ENCODE measurements around the gene KANSL3.

DNA sequence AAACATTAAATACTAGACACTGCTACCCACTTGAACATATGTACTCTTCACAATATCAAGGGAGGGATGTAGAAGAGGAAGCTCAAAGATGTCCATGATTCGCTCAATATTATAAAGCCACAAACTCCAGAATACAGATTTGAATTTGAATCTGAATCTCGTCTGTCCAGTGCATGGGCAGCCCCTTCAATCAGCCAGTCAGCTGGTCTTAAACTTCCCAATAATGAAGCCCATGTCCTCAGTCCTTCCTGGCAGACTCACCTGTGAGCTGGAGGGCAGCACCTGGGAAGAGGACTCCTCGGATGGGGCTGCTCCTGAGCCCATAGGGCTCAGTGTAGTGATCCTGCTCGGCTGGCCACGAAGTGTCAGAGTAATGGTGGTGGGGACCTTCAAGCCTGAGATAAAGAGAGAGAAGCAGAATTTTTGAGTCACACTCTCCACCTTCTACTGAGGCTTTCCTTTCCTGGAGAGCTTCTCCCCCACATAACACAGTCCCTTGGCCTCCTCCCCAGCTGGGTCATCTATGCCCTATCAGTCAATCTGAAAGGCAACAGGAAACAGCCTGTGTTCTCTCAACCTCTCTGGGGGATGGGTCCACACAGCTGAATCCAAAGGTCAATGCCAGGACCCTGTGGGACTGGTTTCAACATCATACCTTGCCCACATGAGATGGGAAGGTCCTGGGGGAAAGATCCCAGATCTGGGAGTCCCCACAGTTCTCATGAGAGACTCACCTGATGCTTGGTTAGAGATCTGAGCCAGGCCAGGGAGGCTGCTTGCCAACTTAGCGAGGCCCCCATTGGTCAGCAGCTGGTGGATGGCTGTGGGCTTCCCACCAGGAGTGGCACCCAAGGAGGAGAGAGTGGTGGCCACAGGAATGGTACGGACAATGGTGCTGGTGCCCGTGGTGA is 36.5 kb downstream of the KANSL3 start:
- TF ChIP-seq EZH2phosphoT487 (IDR thresholded peaks at IDR 0.05; ENCODE audit: insufficient read depth, low read depth) = no peak
- no peak for TF ChIP-seq EZH2 (IDR thresholded peaks at IDR 0.05; ENCODE audit: insufficient read depth, poor library complexity, severe bottlenecking)
